Smooth muscle cell (in vitro differentiated cells): ENCODE results near the gene CCIN. TPM values are rescaled to one million over a fixed set of nuclear protein-coding genes. Genes with fewer than 3 reads are reported as not detected.

ENCODE experiments used
- DNase-seq: peaks from one replicate; lab custom pipeline; 2025; ENCODE audit not compliant: unreplicated experiment; lab: John Stamatoyannopoulos, UW
- H2AFZ ChIP-seq: fragments of 200-600 bp; sonication (generic); 2 replicates; pipeline ENCODE4 v1.6.0; 2016; ENCODE audit warnings: antibody characterized with exemption, low read depth, mild to moderate bottlenecking
- H3F3A ChIP-seq: fragments of 200-600 bp; sonication (generic); 2 replicates; pipeline ENCODE4 v1.6.0; 2017; ENCODE audit warnings: antibody characterized with exemption, low read depth
- H3K27ac ChIP-seq: fragments of 200-600 bp; sonication (generic); 2 replicates; pipeline ENCODE4 v1.5.1; 2016; ENCODE audit warnings: low read depth, mild to moderate bottlenecking
- H3K27me3 ChIP-seq: fragments of 200-600 bp; sonication (generic); 2 replicates; pipeline ENCODE4 v1.6.1; 2016; ENCODE audit warnings: low read depth, mild to moderate bottlenecking
- H3K36me3 ChIP-seq: fragments of 200-600 bp; sonication (generic); 2 replicates; pipeline ENCODE4 v1.5.1; 2016; ENCODE audit warnings: low read depth
- H3K4me1 ChIP-seq: fragments of 200-600 bp; sonication (generic); 2 replicates; pipeline ENCODE4 v1.5.1; 2016; ENCODE audit warnings: low read depth
- H3K4me2 ChIP-seq: fragments of 200-600 bp; sonication (generic); 2 replicates; pipeline ENCODE4 v1.6.0; 2016; ENCODE audit warnings: mild to moderate bottlenecking
- H3K4me3 ChIP-seq: fragments of 200-600 bp; sonication (generic); 2 replicates; pipeline ENCODE4 v1.5.1; 2016; ENCODE audit warnings: mild to moderate bottlenecking
- H3K79me2 ChIP-seq: fragments of 200-600 bp; sonication (generic); 2 replicates; pipeline ENCODE4 v1.6.0; 2016; ENCODE audit warnings: low read depth, mild to moderate bottlenecking
- H3K9ac ChIP-seq: fragments of 200-600 bp; sonication (generic); 2 replicates; pipeline ENCODE4 v1.6.0; 2016; ENCODE audit warnings: low read depth
- H3K9me3 ChIP-seq: fragments of 200-600 bp; sonication (generic); replicated peaks from 2 replicates; pipeline ENCODE4 v1.5.1; 2016; ENCODE audit warnings: low read depth
- H4K20me1 ChIP-seq: fragments of 200-600 bp; sonication (generic); 2 replicates; pipeline ENCODE4 v1.6.0; 2016; ENCODE audit warnings: low read depth
- WGBS: methylation state at CpG from one replicate; pipeline ENCODE4 v1.1.7; 2016; ENCODE audit warnings: low lambda C conversion rate; 5-methylcytosine and 5-hydroxymethylcytosine counted together
- polyA plus RNA-seq: library from polyadenylated mRNA; unstranded; fragments of >200 nt; fragmentation: Nextera tagmentation; extraction: Ambion mirVana; gene quantifications from 2 replicates; pipeline ENCODE4 v1.2.1, GENCODE V29; 2016
- total RNA-seq: library from RNA; depleted of rRNA; stranded (reverse); fragments of >200 nt; gene quantifications from 2 replicates; pipeline ENCODE4 v1.2.3, GENCODE V29; 2014
- TF ChIP-seq, protein P1 (sequence below): fragments of 200-600 bp; sonication (generic); IDR thresholded peaks from 2 replicates; pipeline ENCODE4 v1.5.1; 2017; ENCODE audit warnings: borderline replicate concordance, mild to moderate bottlenecking, antibody characterized with exemption; ENCODE audit not compliant: insufficient read depth, poor library complexity, severe bottlenecking

CCIN gene
- total and polyA plus RNA-seq, 2 experiments from 2014 or later, result 0.31 to 1.3 TPM

DNA sequence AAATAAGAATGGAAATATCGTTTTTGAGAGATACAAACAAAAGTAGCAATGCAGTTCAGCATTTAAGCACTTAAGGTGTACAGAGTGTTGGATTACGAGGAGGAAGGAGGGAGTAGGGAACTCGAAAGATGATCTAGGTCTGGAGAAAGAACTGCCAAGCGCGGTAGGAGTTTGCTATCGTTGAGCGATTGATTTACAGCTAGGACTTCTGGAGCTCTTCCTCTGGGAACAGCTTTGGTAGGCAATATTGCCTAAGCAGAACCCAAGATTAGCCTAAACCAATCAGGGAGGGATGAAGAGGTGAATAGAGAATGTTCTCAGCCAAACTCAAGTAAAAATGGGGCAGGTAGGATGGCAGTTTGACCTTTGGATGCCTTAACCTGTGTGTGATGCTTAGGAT lies 22.5 kb downstream of the CCIN start:
- WGBS, result 3% methylated on average over 7 of the region's 7 CpGs
- Histone ChIP-seq H3K27ac (peak overlapping the region; percentile 93), H3K9me3 (no peaks in the 10 kb centered on the region), H3K4me3 (peak overlapping the region; percentile 98), H3K27me3 (no peaks in the 10 kb centered on the region), H3K36me3 (no peaks in the 10 kb centered on the region), H4K20me1 (peaks cover 59% of the 10 kb centered on the region), H3K79me2 (peaks cover 59% of the 10 kb centered on the region), H3K9ac (peak overlapping the region; percentile 97), H3F3A (peaks cover 4% of the 10 kb centered on the region), H2AFZ (no peak overlapping the region), H3K4me1 (peaks cover 25% of the 10 kb centered on the region), H3K4me2 (peak overlapping the region; percentile 100)
- no peak for DNase-seq
- TF ChIP-seq, protein P1, sequence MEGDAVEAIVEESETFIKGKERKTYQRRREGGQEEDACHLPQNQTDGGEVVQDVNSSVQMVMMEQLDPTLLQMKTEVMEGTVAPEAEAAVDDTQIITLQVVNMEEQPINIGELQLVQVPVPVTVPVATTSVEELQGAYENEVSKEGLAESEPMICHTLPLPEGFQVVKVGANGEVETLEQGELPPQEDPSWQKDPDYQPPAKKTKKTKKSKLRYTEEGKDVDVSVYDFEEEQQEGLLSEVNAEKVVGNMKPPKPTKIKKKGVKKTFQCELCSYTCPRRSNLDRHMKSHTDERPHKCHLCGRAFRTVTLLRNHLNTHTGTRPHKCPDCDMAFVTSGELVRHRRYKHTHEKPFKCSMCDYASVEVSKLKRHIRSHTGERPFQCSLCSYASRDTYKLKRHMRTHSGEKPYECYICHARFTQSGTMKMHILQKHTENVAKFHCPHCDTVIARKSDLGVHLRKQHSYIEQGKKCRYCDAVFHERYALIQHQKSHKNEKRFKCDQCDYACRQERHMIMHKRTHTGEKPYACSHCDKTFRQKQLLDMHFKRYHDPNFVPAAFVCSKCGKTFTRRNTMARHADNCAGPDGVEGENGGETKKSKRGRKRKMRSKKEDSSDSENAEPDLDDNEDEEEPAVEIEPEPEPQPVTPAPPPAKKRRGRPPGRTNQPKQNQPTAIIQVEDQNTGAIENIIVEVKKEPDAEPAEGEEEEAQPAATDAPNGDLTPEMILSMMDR, result no peak

DNA sequence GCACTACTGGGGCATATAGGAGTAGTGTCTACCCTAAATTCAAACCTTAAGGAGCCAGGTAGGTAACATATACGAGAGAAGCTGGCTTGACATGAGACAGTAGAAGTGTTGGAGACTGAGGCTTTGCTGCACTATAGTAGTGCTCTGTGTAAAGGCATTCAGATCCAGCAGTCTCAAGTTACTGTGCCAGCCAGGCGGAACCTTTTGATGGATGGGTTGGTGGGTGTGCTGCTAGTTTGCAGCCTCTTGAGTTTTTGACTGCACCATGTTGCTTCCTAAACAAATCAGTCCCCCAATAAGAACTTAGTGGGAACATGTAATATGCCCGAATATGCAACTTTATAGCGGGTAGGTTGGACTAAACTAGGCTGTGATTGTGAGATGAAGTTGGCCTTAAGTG lies 23.0 kb downstream of the CCIN start:
- TF ChIP-seq, protein P1, result no peak
- H3K27me3 ChIP-seq, result no peaks in the 10 kb centered on the region
- no peaks in the 10 kb centered on the region for H3K9me3 ChIP-seq
- H3K4me2 ChIP-seq, result peak overlapping the region; percentile 100
- peaks cover 4% of the 10 kb centered on the region for H3F3A ChIP-seq
- peak overlapping the region; percentile 98 for H3K4me3 ChIP-seq
- H3K9ac ChIP-seq, result peak overlapping the region; percentile 97
- peaks cover 65% of the 10 kb centered on the region for H3K79me2 ChIP-seq
- H2AFZ ChIP-seq, result no peak overlapping the region
- H4K20me1 ChIP-seq, result peaks cover 64% of the 10 kb centered on the region
- no peaks in the 10 kb centered on the region for H3K36me3 ChIP-seq
- H3K4me1 ChIP-seq, result peaks cover 25% of the 10 kb centered on the region
- WGBS, result 69% methylated on average over 4 of the region's 4 CpGs
- H3K27ac ChIP-seq, result peak overlapping the region; percentile 93
- DNase-seq, result no peak

DNA sequence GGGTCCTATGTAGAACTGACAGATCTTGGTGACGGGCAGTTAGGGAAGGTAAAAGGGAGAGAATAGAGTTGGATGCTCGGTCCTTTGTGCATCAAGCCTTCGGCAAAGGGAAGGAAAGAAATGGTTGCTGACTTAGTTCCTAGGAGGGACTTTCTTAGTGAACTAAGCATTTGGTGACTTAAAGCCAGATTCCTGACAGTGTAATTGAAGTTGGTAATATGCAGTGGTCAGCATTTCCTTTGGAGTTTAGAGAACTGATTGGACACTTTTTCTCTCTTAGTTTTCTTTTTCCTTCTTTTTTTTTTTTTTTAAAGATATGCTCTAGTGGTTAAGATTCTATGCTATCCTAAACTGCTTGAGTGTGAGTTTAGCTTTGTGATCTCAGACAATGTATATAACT lies 23.8 kb downstream of the CCIN start:
- Histone ChIP-seq H3K9ac (no peak overlapping the region), H4K20me1 (peaks cover 72% of the 10 kb centered on the region)
- TF ChIP-seq, protein P1, result no peak

DNA sequence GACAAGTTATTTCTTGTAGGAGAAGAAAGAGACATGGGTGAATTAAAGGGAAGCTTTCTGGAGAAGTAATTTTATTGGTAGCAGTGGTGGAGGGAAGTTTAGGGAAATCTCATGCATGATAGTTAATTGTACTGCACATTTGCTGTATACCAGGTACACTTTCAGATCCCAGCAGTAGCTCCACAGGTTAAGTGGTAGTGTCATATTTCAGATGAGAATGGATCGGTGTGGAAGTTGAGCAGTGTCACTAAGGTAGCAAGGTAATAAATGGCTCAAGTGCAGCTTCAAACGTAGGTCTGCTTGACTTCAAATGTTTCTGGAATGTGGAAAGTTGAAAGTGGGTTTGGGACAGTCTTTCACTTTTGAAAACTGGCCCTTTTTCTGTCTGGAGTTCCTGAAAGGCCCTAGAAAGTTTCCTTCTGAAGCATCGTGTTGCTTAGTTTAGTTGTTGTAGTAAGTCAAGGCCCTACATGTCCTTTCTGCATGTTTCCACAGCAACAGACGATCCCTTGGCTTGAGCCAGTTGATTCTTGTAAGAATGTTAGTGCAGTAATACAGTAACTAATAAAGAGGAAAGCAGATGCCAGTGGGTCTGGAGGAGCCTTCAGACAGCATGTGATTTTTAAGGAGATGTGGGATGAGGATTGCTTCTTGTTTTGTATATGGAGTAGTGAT lies 25.3 kb downstream of the CCIN start:
- peaks cover 25% of the 10 kb centered on the region for H3K4me1 ChIP-seq
- H3K4me3 ChIP-seq, result no peak overlapping the region
- H3K4me2 ChIP-seq, result peak overlapping the region; percentile 100
- 44% methylated on average over 4 of the region's 4 CpGs for WGBS
- DNase-seq, result no peak
- H3K36me3 ChIP-seq, result peaks cover under 1% of the 10 kb centered on the region
- H4K20me1 ChIP-seq, result peaks cover 84% of the 10 kb centered on the region
- no peak overlapping the region for H3K9ac ChIP-seq
- TF ChIP-seq, protein P1, result no peak
- H2AFZ ChIP-seq, result no peak overlapping the region
- peak overlapping the region; percentile 51 for H3K27ac ChIP-seq
- peaks cover 70% of the 10 kb centered on the region for H3K79me2 ChIP-seq
- no peaks in the 10 kb centered on the region for H3K27me3 ChIP-seq
- H3K9me3 ChIP-seq, result no peaks in the 10 kb centered on the region
- peaks cover 4% of the 10 kb centered on the region for H3F3A ChIP-seq

More for the DNA sequence above, 23.8 kb downstream of the CCIN start:
- no peaks in the 10 kb centered on the region for H3K9me3 ChIP-seq
- 77% methylated on average over 3 of the region's 3 CpGs for WGBS
- peak overlapping the region; percentile 100 for H3K4me2 ChIP-seq
- H3K4me1 ChIP-seq, result peaks cover 25% of the 10 kb centered on the region
- no peaks in the 10 kb centered on the region for H3K36me3 ChIP-seq
- peaks cover 70% of the 10 kb centered on the region for H3K79me2 ChIP-seq
- DNase-seq, result no peak
- peak overlapping the region; percentile 42 for H3K27ac ChIP-seq
- H3K27me3 ChIP-seq, result no peaks in the 10 kb centered on the region
- no peak overlapping the region for H2AFZ ChIP-seq
- H3F3A ChIP-seq, result peaks cover 4% of the 10 kb centered on the region
- H3K4me3 ChIP-seq, result peak overlapping the region; percentile 98
